Measurements from ENCODE around the gene OTX2. TPM values are rescaled to one million over a fixed set of nuclear protein-coding genes. Genes with fewer than 3 reads are reported as not detected.

OTX2 gene
- total and polyA plus RNA-seq, 2 of the 13 experiments (the other 11 are each of a cell fraction or from before 2014, with no cell fraction given), result not detected

GRCh38 chr14:56816574-56817391 is 6.5 kb upstream of the OTX2 start (continued):
- TF ChIP-seq, protein P1, sequence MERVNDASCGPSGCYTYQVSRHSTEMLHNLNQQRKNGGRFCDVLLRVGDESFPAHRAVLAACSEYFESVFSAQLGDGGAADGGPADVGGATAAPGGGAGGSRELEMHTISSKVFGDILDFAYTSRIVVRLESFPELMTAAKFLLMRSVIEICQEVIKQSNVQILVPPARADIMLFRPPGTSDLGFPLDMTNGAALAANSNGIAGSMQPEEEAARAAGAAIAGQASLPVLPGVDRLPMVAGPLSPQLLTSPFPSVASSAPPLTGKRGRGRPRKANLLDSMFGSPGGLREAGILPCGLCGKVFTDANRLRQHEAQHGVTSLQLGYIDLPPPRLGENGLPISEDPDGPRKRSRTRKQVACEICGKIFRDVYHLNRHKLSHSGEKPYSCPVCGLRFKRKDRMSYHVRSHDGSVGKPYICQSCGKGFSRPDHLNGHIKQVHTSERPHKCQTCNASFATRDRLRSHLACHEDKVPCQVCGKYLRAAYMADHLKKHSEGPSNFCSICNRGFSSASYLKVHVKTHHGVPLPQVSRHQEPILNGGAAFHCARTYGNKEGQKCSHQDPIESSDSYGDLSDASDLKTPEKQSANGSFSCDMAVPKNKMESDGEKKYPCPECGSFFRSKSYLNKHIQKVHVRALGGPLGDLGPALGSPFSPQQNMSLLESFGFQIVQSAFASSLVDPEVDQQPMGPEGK (CRISPR knock-in tag; IDR thresholded peaks at IDR 0.05), result no peak
- no peak for TF ChIP-seq GLI4 (CRISPR knock-in tag; IDR thresholded peaks at IDR 0.05; ENCODE audit: borderline replicate concordance)
- no peak for TF ChIP-seq ZNF264 (CRISPR knock-in tag; IDR thresholded peaks at IDR 0.05)
- no peak for TF ChIP-seq FLYWCH1 (CRISPR knock-in tag; IDR thresholded peaks at IDR 0.05)
- TF ChIP-seq HDAC6 (IDR thresholded peaks at IDR 0.05; ENCODE audit: low read depth, low read length), result peak; percentile 95; the same call in 1 of the 2 replicates

DNA sequence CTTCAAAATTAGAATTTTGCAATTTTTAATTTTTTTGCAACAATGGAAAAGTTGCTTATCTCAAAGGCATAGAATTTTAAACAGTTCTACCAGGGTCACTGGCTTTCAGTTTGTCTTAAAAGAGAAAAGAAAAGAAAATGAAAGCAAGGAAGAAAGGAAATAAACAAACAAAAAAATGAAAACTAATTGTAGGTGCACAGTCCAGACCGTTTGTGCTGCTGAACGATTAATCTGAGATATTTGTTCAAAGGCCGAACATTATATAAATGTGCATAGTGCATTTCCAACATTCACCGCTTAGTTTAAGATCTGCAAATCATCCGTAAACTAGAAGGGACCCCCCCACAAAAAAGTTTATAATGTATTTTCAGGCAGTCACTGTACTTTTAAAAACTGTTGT is 5.5 kb upstream of the OTX2 start:
- intact Hi-C loops (cut with micrococcal nuclease; ENCODE audit: unreplicated experiment), result no loop called here
- H3K9me3 ChIP-seq (ENCODE audit: low read length), result no peaks in the 10 kb centered on the region
- no peak overlapping the region for H3K4me2 ChIP-seq (ENCODE audit: low read depth, low read length)
- in situ Hi-C loops (cut with HindIII; ENCODE audit: extremely low pct_ligation_motif_present, low pct_unique_long_range_greater_than_20kb), result no loop called here
- H4K20me1 ChIP-seq (ENCODE audit: insufficient read depth, low read length), result no peaks in the 10 kb centered on the region
- DNase-seq (ENCODE audit: low spot score) (no peak), FAIRE-seq (no peak), ATAC-seq (no peak)
- no peak overlapping the region for H2AFZ ChIP-seq (ENCODE audit: low read length)
- BruUV-seq (replicated peaks), result no TSS peak
- WGBS (ENCODE audit: low lambda C conversion rate), result 33% methylated on average over 5 of the region's 5 CpGs
- ChIA-PET POLR2A (no interaction called here), CTCF (ENCODE audit: low intra/inter-chr PET ratio, low total read pairs) (no interaction called here)
- H3K27me3 ChIP-seq (ENCODE audit: control insufficient read depth in 1 of 2, insufficient read depth in 2 of 2, low read length in 2 of 2), result peaks cover 11 to 36% of the 10 kb centered on the region in 2 experiments
- H3K27ac ChIP-seq (ENCODE audit: extremely low read length, insufficient read depth, low read length), result no peak overlapping the region
- H3K4me1 ChIP-seq (ENCODE audit: insufficient read depth, low read length), result no peaks in the 10 kb centered on the region
- H3K36me3 ChIP-seq (replicated peaks in 1 of 2; ENCODE audit: control insufficient read depth in 1 of 2, insufficient read depth in 2 of 2, low read length in 2 of 2), result no peaks in the 10 kb centered on the region
- H3K4me3 ChIP-seq (replicated peaks in 1 of 3; ENCODE audit: insufficient read depth in 1 of 3, low read depth in 2 of 3, low read length in 3 of 3), result no peak overlapping the region
- H3K9ac ChIP-seq (ENCODE audit: insufficient read depth, low read depth, low read length), result no peak overlapping the region
- no peaks in the 10 kb centered on the region for H3K79me2 ChIP-seq (ENCODE audit: insufficient read depth, low read length)
- no peak for TF ChIP-seq TAF15 (IDR thresholded peaks at IDR 0.05; ENCODE audit: low read depth, low read length, poor library complexity, severe bottlenecking)
- TF ChIP-seq ZSCAN21 (CRISPR knock-in tag; IDR thresholded peaks at IDR 0.05; ENCODE audit: borderline replicate concordance), result no peak
- no peak for TF ChIP-seq ETS1 (CRISPR knock-in tag; IDR thresholded peaks at IDR 0.05)
- no peak for TF ChIP-seq RERE (CRISPR knock-in tag; IDR thresholded peaks at IDR 0.05; ENCODE audit: low read depth)
- TF ChIP-seq ZGPAT (CRISPR knock-in tag; IDR thresholded peaks at IDR 0.05), result no peak
- TF ChIP-seq SRSF4 (IDR thresholded peaks at IDR 0.05; ENCODE audit: low read depth, low read length, poor library complexity, severe bottlenecking), result no peak

Data from HepG2 (cell line).